Measurements from ENCODE around the gene PTAR1.
A peak's percentile ranks its signal among the peaks of the same experiment; 100 is the strongest.

The PTAR1 gene

GRCh38 chr9:69746859-69747560, 12.8 kb downstream of the PTAR1 start:
- Histone ChIP-seq H2AK5ac (ENCODE audit: low read length) (no peak overlapping the region), H4K12ac (ENCODE audit: low read depth, low read length) (no peak overlapping the region), H3K18ac (ENCODE audit: low read length) (no peak overlapping the region), H4K8ac (ENCODE audit: low read depth, low read length) (no peak overlapping the region), H3K4me1 (ENCODE audit: control insufficient read depth in 1 of 2, insufficient read depth in 2 of 2, low read length in 2 of 2) (peaks cover 2 to 5% of the 10 kb centered on the region in 2 experiments), H3K27me3 (ENCODE audit: insufficient read depth, low read length) (no peaks in the 10 kb centered on the region), H3K79me2 (ENCODE audit: control insufficient read depth, insufficient read depth, low read length, poor library complexity) (peaks cover 1% of the 10 kb centered on the region), H3K9ac (ENCODE audit: low read length) (no peak overlapping the region), H3K27ac (ENCODE audit: low read depth, low read length) (no peak overlapping the region), H3K9me3 (ENCODE audit: insufficient read depth, low read depth, low read length) (no peaks in the 10 kb centered on the region), H3K79me1 (ENCODE audit: low read length) (peaks cover 3% of the 10 kb centered on the region), H3K36me3 (ENCODE audit: control insufficient read depth in 1 of 2, insufficient read depth in 2 of 2, low read length in 2 of 2) (no peaks in the 10 kb centered on the region), H2BK12ac (ENCODE audit: low read length) (no peak overlapping the region), H2BK5ac (ENCODE audit: low read depth, low read length, poor library complexity) (no peak overlapping the region), H4K91ac (ENCODE audit: low read depth, low read length) (no peak overlapping the region), H2AFZ (ENCODE audit: insufficient read depth, low read length, poor library complexity) (no peak overlapping the region), H3K23ac (ENCODE audit: low read length) (no peak overlapping the region), H3K4me3 (ENCODE audit: low read depth, low read length) (no peak overlapping the region), H3K14ac (ENCODE audit: low read length) (no peak overlapping the region), H2BK120ac (ENCODE audit: insufficient read depth, low read length, poor library complexity) (no peak overlapping the region), H3K4ac (ENCODE audit: low read depth, low read length) (no peak overlapping the region), H3K4me2 (ENCODE audit: low read length) (no peak overlapping the region)
- WGBS (ENCODE audit: extremely low coverage, insufficient coverage, insufficient read length), result no CpG with 5 or more reads among the region's 3 CpGs
- no peak for DNase-seq

GRCh38 chr9:69745716-69746437, 13.9 kb downstream of the PTAR1 start:
- WGBS (ENCODE audit: extremely low coverage, insufficient coverage, insufficient read length), result no CpG with 5 or more reads among the region's 3 CpGs
- H3K18ac ChIP-seq (ENCODE audit: low read length), result no peak overlapping the region

GRCh38 chr9:69744688-69745380, 15.0 kb downstream of the PTAR1 start:
- Histone ChIP-seq H4K8ac (ENCODE audit: low read depth, low read length) (no peak overlapping the region), H2BK12ac (ENCODE audit: low read length) (no peak overlapping the region), H3K36me3 (ENCODE audit: control insufficient read depth in 1 of 2, insufficient read depth in 2 of 2, low read length in 2 of 2) (no peaks in the 10 kb centered on the region), H4K12ac (ENCODE audit: low read depth, low read length) (no peak overlapping the region), H3K27ac (ENCODE audit: low read depth, low read length) (no peak overlapping the region), H3K18ac (ENCODE audit: low read length) (no peak overlapping the region), H3K14ac (ENCODE audit: low read length) (no peak overlapping the region), H3K4me2 (ENCODE audit: low read length) (no peak overlapping the region), H3K4me1 (ENCODE audit: control insufficient read depth in 1 of 2, insufficient read depth in 2 of 2, low read length in 2 of 2) (peaks cover 2 to 5% of the 10 kb centered on the region in 2 experiments), H4K91ac (ENCODE audit: low read depth, low read length) (no peak overlapping the region), H3K9ac (ENCODE audit: low read length) (no peak overlapping the region), H3K4ac (ENCODE audit: low read depth, low read length) (peak overlapping the region; percentile 6), H3K4me3 (ENCODE audit: low read depth, low read length) (no peak overlapping the region), H3K9me3 (ENCODE audit: insufficient read depth, low read depth, low read length) (no peaks in the 10 kb centered on the region), H2BK5ac (ENCODE audit: low read depth, low read length, poor library complexity) (no peak overlapping the region), H2BK120ac (ENCODE audit: insufficient read depth, low read length, poor library complexity) (peak overlapping the region; percentile 17), H2AFZ (ENCODE audit: insufficient read depth, low read length, poor library complexity) (no peak overlapping the region), H3K79me1 (ENCODE audit: low read length) (peaks cover 3% of the 10 kb centered on the region), H3K27me3 (ENCODE audit: insufficient read depth, low read length) (no peaks in the 10 kb centered on the region), H3K23ac (ENCODE audit: low read length) (no peak overlapping the region), H2AK5ac (ENCODE audit: low read length) (no peak overlapping the region), H3K79me2 (ENCODE audit: control insufficient read depth, insufficient read depth, low read length, poor library complexity) (peaks cover 1% of the 10 kb centered on the region)
- no CpG with 5 or more reads among the region's 4 CpGs for WGBS (ENCODE audit: extremely low coverage, insufficient coverage, insufficient read length)
- DNase-seq, result no peak

More at GRCh38 chr9:69745716-69746437, 13.9 kb downstream of the PTAR1 start:
- H3K4me2 ChIP-seq (ENCODE audit: low read length), result no peak overlapping the region
- no peak overlapping the region for H2BK5ac ChIP-seq (ENCODE audit: low read depth, low read length, poor library complexity)
- H3K27ac ChIP-seq (ENCODE audit: low read depth, low read length), result no peak overlapping the region
- H3K4ac ChIP-seq (ENCODE audit: low read depth, low read length), result no peak overlapping the region
- H3K4me1 ChIP-seq (ENCODE audit: control insufficient read depth in 1 of 2, insufficient read depth in 2 of 2, low read length in 2 of 2), result peaks cover 2 to 5% of the 10 kb centered on the region in 2 experiments
- H4K12ac ChIP-seq (ENCODE audit: low read depth, low read length), result no peak overlapping the region
- H2AFZ ChIP-seq (ENCODE audit: insufficient read depth, low read length, poor library complexity), result no peak overlapping the region
- H3K14ac ChIP-seq (ENCODE audit: low read length), result no peak overlapping the region
- no peak overlapping the region for H3K23ac ChIP-seq (ENCODE audit: low read length)
- H3K79me2 ChIP-seq (ENCODE audit: control insufficient read depth, insufficient read depth, low read length, poor library complexity), result peaks cover 1% of the 10 kb centered on the region
- no peak overlapping the region for H2BK120ac ChIP-seq (ENCODE audit: insufficient read depth, low read length, poor library complexity)
- no peak overlapping the region for H3K9ac ChIP-seq (ENCODE audit: low read length)
- H3K4me3 ChIP-seq (ENCODE audit: low read depth, low read length), result no peak overlapping the region
- H2AK5ac ChIP-seq (ENCODE audit: low read length), result no peak overlapping the region
- DNase-seq, result peak in 1 of 2 donors; percentile 26
- H4K8ac ChIP-seq (ENCODE audit: low read depth, low read length), result no peak overlapping the region
- H3K27me3 ChIP-seq (ENCODE audit: insufficient read depth, low read length), result no peaks in the 10 kb centered on the region
- H3K79me1 ChIP-seq (ENCODE audit: low read length), result peaks cover 3% of the 10 kb centered on the region
- H3K9me3 ChIP-seq (ENCODE audit: insufficient read depth, low read depth, low read length), result no peaks in the 10 kb centered on the region
- H2BK12ac ChIP-seq (ENCODE audit: low read length), result no peak overlapping the region
- H4K91ac ChIP-seq (ENCODE audit: low read depth, low read length), result no peak overlapping the region
- no peaks in the 10 kb centered on the region for H3K36me3 ChIP-seq (ENCODE audit: control insufficient read depth in 1 of 2, insufficient read depth in 2 of 2, low read length in 2 of 2)

GRCh38 chr9:69743930-69744329, 15.9 kb downstream of the PTAR1 start:
- no CpG with 5 or more reads among the region's 5 CpGs for WGBS (ENCODE audit: extremely low coverage, insufficient coverage, insufficient read length)
- peak; percentile 66 to 87 for DNase-seq

More at GRCh38 chr9:69743930-69744329, 15.9 kb downstream of the PTAR1 start:
- H2BK12ac ChIP-seq (ENCODE audit: low read length), result no peak overlapping the region
- H3K79me2 ChIP-seq (ENCODE audit: control insufficient read depth, insufficient read depth, low read length, poor library complexity), result peaks cover 1% of the 10 kb centered on the region
- H3K4me1 ChIP-seq (ENCODE audit: control insufficient read depth in 1 of 2, insufficient read depth in 2 of 2, low read length in 2 of 2), result peaks cover 2 to 5% of the 10 kb centered on the region in 2 experiments
- H2AFZ ChIP-seq (ENCODE audit: insufficient read depth, low read length, poor library complexity), result no peak overlapping the region
- H3K14ac ChIP-seq (ENCODE audit: low read length), result no peak overlapping the region
- H2BK120ac ChIP-seq (ENCODE audit: insufficient read depth, low read length, poor library complexity), result no peak overlapping the region
- no peak overlapping the region for H3K4ac ChIP-seq (ENCODE audit: low read depth, low read length)
- no peak overlapping the region for H3K23ac ChIP-seq (ENCODE audit: low read length)
- H3K18ac ChIP-seq (ENCODE audit: low read length), result no peak overlapping the region
- H3K9ac ChIP-seq (ENCODE audit: low read length), result no peak overlapping the region
- no peak overlapping the region for H2BK5ac ChIP-seq (ENCODE audit: low read depth, low read length, poor library complexity)
- peaks cover 0 to under 1% of the 10 kb centered on the region in 2 experiments for H3K36me3 ChIP-seq (ENCODE audit: control insufficient read depth in 1 of 2, insufficient read depth in 2 of 2, low read length in 2 of 2)
- no peak overlapping the region for H3K4me2 ChIP-seq (ENCODE audit: low read length)
- H3K27me3 ChIP-seq (ENCODE audit: insufficient read depth, low read length), result no peaks in the 10 kb centered on the region
- H4K8ac ChIP-seq (ENCODE audit: low read depth, low read length), result no peak overlapping the region
- H3K9me3 ChIP-seq (ENCODE audit: insufficient read depth, low read depth, low read length), result no peaks in the 10 kb centered on the region
- no peak overlapping the region for H3K4me3 ChIP-seq (ENCODE audit: low read depth, low read length)
- peaks cover 3% of the 10 kb centered on the region for H3K79me1 ChIP-seq (ENCODE audit: low read length)
- no peak overlapping the region for H3K27ac ChIP-seq (ENCODE audit: low read depth, low read length)
- no peak overlapping the region for H2AK5ac ChIP-seq (ENCODE audit: low read length)
- H4K12ac ChIP-seq (ENCODE audit: low read depth, low read length), result no peak overlapping the region
- H4K91ac ChIP-seq (ENCODE audit: low read depth, low read length), result no peak overlapping the region
